ENCODE results near the gene TAMALIN. TPM values are rescaled to one million over a fixed set of nuclear protein-coding genes. Genes with fewer than 3 reads are reported as not detected.
"Not testable (repeated sequence)": the region's sequence is repeated elsewhere in the genome, so short reads cannot be mapped to it uniquely, and the experiment has no call there.

TAMALIN gene
- total and polyA plus RNA-seq, 3 experiments from 2014 or later, result 1.4 to 8.4 (median 7.3) TPM

- ChIA-PET POLR2A (interaction anchor here (1.0 kb wide), 1 partner anchor 76 kb away, joined by 3 read pairs; the partner anchor contains the start of gene NR4A1), CTCF (interaction anchor here (0.9 to 1.6 kb wide), 6 partner anchors 10 to 51 kb away, joined by 3 to 4 read pairs (median 4); no protein-coding TSS in a partner anchor)
- Histone ChIP-seq H3K4me1 (ENCODE audit: insufficient read depth, low read length) (peaks cover 62% of the 10 kb centered on the region), H3K27ac (ENCODE audit: low read depth, low read length) (no peak overlapping the region), H3K9me3 (ENCODE audit: low read length) (no peaks in the 10 kb centered on the region), H3K4me3 (ENCODE audit: low read length) (no peak overlapping the region), H3K27me3 (ENCODE audit: insufficient read depth, low read length, poor library complexity, severe bottlenecking) (no peaks in the 10 kb centered on the region), H3K36me3 (ENCODE audit: insufficient read depth, low read length) (no peaks in the 10 kb centered on the region)
- Mint-ChIP-seq H3K4me3 (peak overlapping the region in 6 of 7 donors; percentile 3 to 86 (median 32)), H3K9me3 (no peaks in the 10 kb centered on the region), H3K4me1 (peaks cover 65 to 70% (median 70%) of the 10 kb centered on the region in 3 donors), H3K36me3 (peaks cover 7 to 30% (median 16%) of the 10 kb centered on the region in 3 donors), H3K27me3 (peaks cover 0 to 1% of the 10 kb centered on the region in 2 donors), H3K27ac (peak overlapping the region in 5 of 8 donors; percentile 0 to 39 (median 5))
- no peak for DNase-seq
Measured at GRCh38 chr12:51974646-51975045, 32.1 kb upstream of the TAMALIN start.

GRCh38 chr12:51975196-51975595, 31.6 kb upstream of the TAMALIN start:
- Mint-ChIP-seq H3K4me1 (peaks cover 64 to 68% (median 68%) of the 10 kb centered on the region in 3 donors), H3K36me3 (peaks cover 7 to 30% (median 16%) of the 10 kb centered on the region in 3 donors), H3K4me3 (peak overlapping the region in 3 of 7 donors; percentile 3 to 65 (median 18)), H3K9me3 (no peaks in the 10 kb centered on the region), H3K27me3 (peaks cover 0 to 1% of the 10 kb centered on the region in 2 donors), H3K27ac (peak overlapping the region in 2 of 8 donors; percentile 4 to 51)
- Histone ChIP-seq H3K9me3 (ENCODE audit: low read length) (no peaks in the 10 kb centered on the region), H3K4me3 (ENCODE audit: low read length) (no peak overlapping the region), H3K36me3 (ENCODE audit: insufficient read depth, low read length) (no peaks in the 10 kb centered on the region), H3K27ac (ENCODE audit: low read depth, low read length) (no peak overlapping the region), H3K27me3 (ENCODE audit: insufficient read depth, low read length, poor library complexity, severe bottlenecking) (no peaks in the 10 kb centered on the region), H3K4me1 (ENCODE audit: insufficient read depth, low read length) (peaks cover 57% of the 10 kb centered on the region)
- DNase-seq, result no peak
- ChIA-PET CTCF (interaction anchor here (0.9 to 1.6 kb wide), 6 partner anchors 9 to 50 kb away, joined by 3 to 4 read pairs (median 4); no protein-coding TSS in a partner anchor), POLR2A (interaction anchor here (1.0 kb wide), 1 partner anchor 76 kb away, joined by 3 read pairs; the partner anchor contains the start of gene NR4A1)

GRCh38 chr12:51976376-51977160, 30.2 kb upstream of the TAMALIN start:
- Histone ChIP-seq H3K27ac (ENCODE audit: low read depth, low read length) (no peak overlapping the region), H3K27me3 (ENCODE audit: insufficient read depth, low read length, poor library complexity, severe bottlenecking) (no peaks in the 10 kb centered on the region), H3K9me3 (ENCODE audit: low read length) (no peaks in the 10 kb centered on the region), H3K36me3 (ENCODE audit: insufficient read depth, low read length) (no peaks in the 10 kb centered on the region), H3K4me1 (ENCODE audit: insufficient read depth, low read length) (peaks cover 48% of the 10 kb centered on the region), H3K4me3 (ENCODE audit: low read length) (no peak overlapping the region)
- Mint-ChIP-seq H3K4me3 (peak overlapping the region in 2 of 7 donors; percentile 19 to 30), H3K36me3 (peaks cover 10 to 40% (median 16%) of the 10 kb centered on the region in 3 donors), H3K9me3 (no peaks in the 10 kb centered on the region), H3K4me1 (peaks cover 57 to 61% (median 61%) of the 10 kb centered on the region in 3 donors), H3K27me3 (peaks cover 0 to 3% of the 10 kb centered on the region in 2 donors), H3K27ac (peak overlapping the region in 3 of 8 donors; percentile 43 to 51 (median 44))
- DNase-seq, result no peak
- ChIA-PET POLR2A (no interaction called here), CTCF (interaction anchor here (0.7 to 3.0 kb wide), 7 partner anchors 16 to 125 kb away, joined by 3 to 11 read pairs (median 6); no protein-coding TSS in a partner anchor)

GRCh38 chr12:51977320-51977753, 29.4 kb upstream of the TAMALIN start:
- ChIA-PET CTCF (interaction anchor here (0.7 to 3.0 kb wide), 7 partner anchors 16 to 124 kb away, joined by 3 to 11 read pairs (median 6); no protein-coding TSS in a partner anchor), POLR2A (no interaction called here)
- H3K4me1 ChIP-seq (ENCODE audit: insufficient read depth, low read length), result peaks cover 40% of the 10 kb centered on the region
- no peak overlapping the region for H3K4me3 ChIP-seq (ENCODE audit: low read length)
- Mint-ChIP-seq H3K27me3 (peaks cover 0 to 4% of the 10 kb centered on the region in 2 donors), H3K27ac (no peak overlapping the region), H3K36me3 (peaks cover 10 to 46% (median 19%) of the 10 kb centered on the region in 3 donors), H3K9me3 (no peaks in the 10 kb centered on the region), H3K4me1 (peaks cover 50 to 53% (median 53%) of the 10 kb centered on the region in 3 donors), H3K4me3 (no peak overlapping the region)
- no peaks in the 10 kb centered on the region for H3K27me3 ChIP-seq (ENCODE audit: insufficient read depth, low read length, poor library complexity, severe bottlenecking)
- no peak for DNase-seq
- no peaks in the 10 kb centered on the region for H3K36me3 ChIP-seq (ENCODE audit: insufficient read depth, low read length)
- no peaks in the 10 kb centered on the region for H3K9me3 ChIP-seq (ENCODE audit: low read length)
- H3K27ac ChIP-seq (ENCODE audit: low read depth, low read length), result no peak overlapping the region

- H3K27ac Mint-ChIP-seq, result peak overlapping the region in 3 of 8 donors; percentile 36 to 75 (median 51)
- peaks cover 10 to 59% (median 24%) of the 10 kb centered on the region in 3 donors for H3K36me3 Mint-ChIP-seq
- H3K4me1 Mint-ChIP-seq, result peaks cover 33 to 34% (median 33%) of the 10 kb centered on the region in 3 donors
- not testable (repeated sequence) for H3K9me3 Mint-ChIP-seq; H3K27me3 Mint-ChIP-seq; H3K27me3 ChIP-seq (ENCODE audit: insufficient read depth, low read length, poor library complexity, severe bottlenecking); H3K9me3 ChIP-seq (ENCODE audit: low read length); H3K36me3 ChIP-seq (ENCODE audit: insufficient read depth, low read length); H3K4me3 ChIP-seq (ENCODE audit: low read length); DNase-seq; H3K27ac ChIP-seq (ENCODE audit: low read depth, low read length)
- peaks cover 21% of the 10 kb centered on the region for H3K4me1 ChIP-seq (ENCODE audit: insufficient read depth, low read length)
- peak overlapping the region in 1 of 7 donors; percentile 45 for H3K4me3 Mint-ChIP-seq
- ChIA-PET CTCF (interaction anchor here (0.7 kb wide), 2 partner anchors 371 to 622 kb away, joined by 3 read pairs; no protein-coding TSS in a partner anchor), POLR2A (interaction anchor here (0.6 kb wide), 1 partner anchor 29 kb away, joined by 3 read pairs; no protein-coding TSS in a partner anchor)
Measured at GRCh38 chr12:51979306-51979705, 27.4 kb upstream of the TAMALIN start.

- ChIA-PET CTCF (interaction anchor here (0.7 to 3.3 kb wide), 11 partner anchors 9 to 156 kb away, joined by 3 to 16 read pairs (median 4); no protein-coding TSS in a partner anchor), POLR2A (no interaction called here)
- Histone ChIP-seq H3K36me3 (ENCODE audit: insufficient read depth, low read length) (no peaks in the 10 kb centered on the region), H3K4me3 (ENCODE audit: low read length) (no peak overlapping the region), H3K27ac (ENCODE audit: low read depth, low read length) (no peak overlapping the region), H3K4me1 (ENCODE audit: insufficient read depth, low read length) (peaks cover 11% of the 10 kb centered on the region), H3K27me3 (ENCODE audit: insufficient read depth, low read length, poor library complexity, severe bottlenecking) (no peaks in the 10 kb centered on the region), H3K9me3 (ENCODE audit: low read length) (no peaks in the 10 kb centered on the region)
- Mint-ChIP-seq H3K36me3 (peaks cover 12 to 65% (median 24%) of the 10 kb centered on the region in 3 donors), H3K27me3 (peaks cover 0 to 6% of the 10 kb centered on the region in 2 donors), H3K4me3 (no peak overlapping the region), H3K27ac (peak overlapping the region in 2 of 8 donors; percentile 44 to 62), H3K9me3 (no peaks in the 10 kb centered on the region), H3K4me1 (peaks cover 24% of the 10 kb centered on the region in 3 donors)
- DNase-seq, result peak; percentile 44 to 76 (median 58)
Measured at GRCh38 chr12:51980051-51980808, 26.5 kb upstream of the TAMALIN start.

GRCh38 chr12:51980809-51981127, 26.0 kb upstream of the TAMALIN start:
- H3K36me3 Mint-ChIP-seq, result peaks cover 17 to 66% (median 19%) of the 10 kb centered on the region in 3 donors
- peaks cover 0 to 4% of the 10 kb centered on the region in 2 donors for H3K27me3 Mint-ChIP-seq
- no peak overlapping the region for H3K4me3 Mint-ChIP-seq
- no peaks in the 10 kb centered on the region for H3K9me3 Mint-ChIP-seq
- DNase-seq, result no peak
- no peak overlapping the region for H3K4me3 ChIP-seq (ENCODE audit: low read length)
- ChIA-PET POLR2A (no interaction called here), CTCF (interaction anchor here (0.7 to 3.3 kb wide), 11 partner anchors 10 to 156 kb away, joined by 3 to 16 read pairs (median 4); no protein-coding TSS in a partner anchor)
- peaks cover 6% of the 10 kb centered on the region for H3K4me1 ChIP-seq (ENCODE audit: insufficient read depth, low read length)
- no peaks in the 10 kb centered on the region for H3K27me3 ChIP-seq (ENCODE audit: insufficient read depth, low read length, poor library complexity, severe bottlenecking)
- no peaks in the 10 kb centered on the region for H3K36me3 ChIP-seq (ENCODE audit: insufficient read depth, low read length)
- H3K4me1 Mint-ChIP-seq, result peaks cover 18 to 19% (median 19%) of the 10 kb centered on the region in 3 donors
- no peak overlapping the region for H3K27ac ChIP-seq (ENCODE audit: low read depth, low read length)
- no peaks in the 10 kb centered on the region for H3K9me3 ChIP-seq (ENCODE audit: low read length)
- H3K27ac Mint-ChIP-seq, result peak overlapping the region in 1 of 8 donors; percentile 44

All from CD8-positive, alpha-beta memory T cell (primary cell).